Neural cell (in vitro differentiated cells): ENCODE measurements around the gene TLR8. TPM values are rescaled to one million over a fixed set of nuclear protein-coding genes. Genes with fewer than 3 reads are reported as not detected.

ENCODE experiments used
- H2AFZ ChIP-seq: fragments of 200-600, 300-800 bp; sonication (generic), shearing (Covaris generic); 2 replicates; pipeline ENCODE4 v1.6.0; 2014; ENCODE audit warnings: low read depth, mild to moderate bottlenecking, antibody characterized with exemption, low read length, moderate library complexity
- H3F3A ChIP-seq: fragments of 200-600 bp; shearing (Covaris generic); 2 replicates; pipeline ENCODE4 v1.6.1; 2016; ENCODE audit warnings: mild to moderate bottlenecking, moderate library complexity, mixed read lengths, antibody characterized with exemption, low read length; ENCODE audit not compliant: insufficient read depth, poor library complexity, severe bottlenecking
- H3K27ac ChIP-seq: fragments of 200-600, 300-800 bp; sonication (generic), shearing (Covaris generic); 2 replicates; pipeline ENCODE4 v1.5.1; 2014; ENCODE audit warnings: mild to moderate bottlenecking, low read length, moderate library complexity
- H3K27me3 ChIP-seq: fragments of 300-800, 200-600 bp; sonication (generic), shearing (Covaris generic); 2 replicates; pipeline ENCODE4 v1.6.0; 2014; ENCODE audit warnings: mild to moderate bottlenecking, low read depth, low read length, moderate library complexity; ENCODE audit not compliant: insufficient read depth
- H3K36me3 ChIP-seq: fragments of 300-800, 200-600 bp; sonication (generic), shearing (Covaris generic); 2 replicates; pipeline ENCODE4 v1.5.1; 2014; ENCODE audit warnings: mild to moderate bottlenecking, antibody characterized with exemption, low read length, moderate library complexity; ENCODE audit not compliant: insufficient read depth
- H3K4me2 ChIP-seq: fragments of 300-800, 200-600 bp; sonication (generic), shearing (Covaris generic); 2 replicates; pipeline ENCODE4 v1.6.0; 2014; ENCODE audit warnings: mild to moderate bottlenecking, low read length
- H3K4me3 ChIP-seq: fragments of 300-800, 200-600 bp; sonication (generic), shearing (Covaris generic); 2 replicates; pipeline ENCODE4 v1.5.1; 2014; ENCODE audit warnings: mild to moderate bottlenecking, low read length, moderate library complexity
- H3K79me2 ChIP-seq: fragments of 200-600 bp; shearing (Covaris generic); replicated peaks from 2 replicates; pipeline ENCODE4 v1.6.0; 2014; ENCODE audit warnings: mild to moderate bottlenecking, low read length, moderate library complexity; ENCODE audit not compliant: insufficient read depth
- H3K9ac ChIP-seq: fragments of 300-800, 200-600 bp; sonication (generic), shearing (Covaris generic); 2 replicates; pipeline ENCODE4 v1.6.1; 2016; ENCODE audit warnings: mild to moderate bottlenecking, low read length, mixed read lengths
- H3K9me2 ChIP-seq: fragments of 200-600 bp; shearing (Covaris generic); 2 replicates; pipeline ENCODE4 v1.6.1; 2016; ENCODE audit warnings: mild to moderate bottlenecking, low read length, mixed read lengths; ENCODE audit not compliant: insufficient read depth
- H3K9me3 ChIP-seq: fragments of 200-600, 300-800 bp; sonication (generic), shearing (Covaris generic); 2 replicates; pipeline ENCODE4 v1.6.1; 2016; ENCODE audit warnings: mild to moderate bottlenecking, mixed run types, low read length, moderate library complexity, mixed read lengths
- H4K20me1 ChIP-seq: fragments of 200-600 bp; shearing (Covaris generic); 2 replicates; pipeline ENCODE4 v1.6.1; 2016; ENCODE audit warnings: mild to moderate bottlenecking, mixed run types; ENCODE audit not compliant: insufficient read depth
- EP300 ChIP-seq: fragments of 450-650 bp; conservative IDR thresholded peaks from 2 replicates; pipeline ENCODE4 v1.6.1; 2014; ENCODE audit warnings: antibody characterized with exemption, mild to moderate bottlenecking, moderate library complexity; ENCODE audit not compliant: poor library complexity, severe bottlenecking
- EZH2 ChIP-seq: fragments of 200-600, 300-800 bp; shearing (Covaris generic), sonication (generic); IDR thresholded peaks from 2 replicates; pipeline ENCODE4 v1.6.1; 2014; ENCODE audit warnings: antibody characterized with exemption, low read length, borderline replicate concordance, mild to moderate bottlenecking; ENCODE audit not compliant: insufficient read depth, poor library complexity, severe bottlenecking
- MXI1 ChIP-seq: fragments of 450-650 bp; conservative IDR thresholded peaks from 2 replicates; pipeline ENCODE4 v1.6.1; 2014; ENCODE audit warnings: antibody characterized with exemption, mild to moderate bottlenecking; ENCODE audit not compliant: poor library complexity, severe bottlenecking
- POLR2AphosphoS5 ChIP-seq: IDR thresholded peaks from 2 replicates; pipeline ENCODE4 v1.6.1; 2012
- RAD21 ChIP-seq: fragments of 450-650 bp; conservative IDR thresholded peaks from 2 replicates; pipeline ENCODE4 v1.6.1; 2014; ENCODE audit warnings: antibody characterized with exemption, mild to moderate bottlenecking, moderate library complexity
- SMC3 ChIP-seq: fragments of 450-650 bp; conservative IDR thresholded peaks from 2 replicates; pipeline ENCODE4 v1.6.1; 2014; ENCODE audit warnings: antibody characterized with exemption, mild to moderate bottlenecking, moderate library complexity; ENCODE audit not compliant: poor library complexity
- TAF1 ChIP-seq: IDR thresholded peaks from 2 replicates; pipeline ENCODE4 v1.6.1; 2012; ENCODE audit warnings: low read depth
- polyA plus RNA-seq: library from polyadenylated mRNA; depleted of rRNA; stranded (reverse); fragments of >200 nt; gene quantifications from 2 replicates; pipeline ENCODE4 v1.2.3, GENCODE V29; 2014
- TF ChIP-seq, protein P1 (sequence below): IDR thresholded peaks from 2 replicates; pipeline ENCODE4 v1.6.1; 2012; ENCODE audit warnings: borderline replicate concordance
- TF ChIP-seq, protein P2 (sequence below): fragments of 450-650 bp; IDR thresholded peaks from 2 replicates; pipeline ENCODE4 v1.5.1; 2014; ENCODE audit warnings: antibody characterized with exemption, mild to moderate bottlenecking, moderate library complexity; ENCODE audit not compliant: poor library complexity, severe bottlenecking

Gene TLR8
- polyA plus RNA-seq, 1 donor from 2014 or later = not detected

DNA sequence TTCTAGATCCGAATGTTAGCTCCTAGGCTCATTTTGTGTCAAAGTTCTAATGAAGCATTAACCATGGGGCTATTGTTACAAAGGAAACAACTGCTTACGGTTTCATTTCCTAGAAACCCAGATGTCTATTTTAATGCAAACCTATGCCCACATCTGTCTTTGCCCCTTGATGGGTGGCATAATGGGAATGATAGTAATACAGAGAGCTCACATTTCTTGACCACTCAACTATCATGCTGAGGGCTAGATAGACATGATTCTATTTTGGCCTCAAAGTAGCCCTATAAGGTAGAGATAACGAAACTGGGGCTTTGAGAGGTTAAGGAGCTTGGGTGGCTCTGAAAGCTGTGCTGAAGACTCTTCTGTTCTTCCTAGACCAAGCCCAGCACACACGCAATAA lies 37.7 kb upstream of the TLR8 start:
- TF ChIP-seq RAD21 = no peak
- no peaks in the 10 kb centered on the region for H4K20me1 ChIP-seq
- H2AFZ ChIP-seq = no peak overlapping the region
- H3K9ac ChIP-seq = no peak overlapping the region
- no peak overlapping the region for H3K4me2 ChIP-seq
- no peaks in the 10 kb centered on the region for H3K79me2 ChIP-seq
- H3K9me3 ChIP-seq = no peaks in the 10 kb centered on the region
- no peaks in the 10 kb centered on the region for H3K36me3 ChIP-seq
- no peaks in the 10 kb centered on the region for H3K9me2 ChIP-seq
- H3K4me3 ChIP-seq = no peak overlapping the region
- no peaks in the 10 kb centered on the region for H3F3A ChIP-seq
- no peaks in the 10 kb centered on the region for H3K27me3 ChIP-seq
- no peak overlapping the region for H3K27ac ChIP-seq

DNA sequence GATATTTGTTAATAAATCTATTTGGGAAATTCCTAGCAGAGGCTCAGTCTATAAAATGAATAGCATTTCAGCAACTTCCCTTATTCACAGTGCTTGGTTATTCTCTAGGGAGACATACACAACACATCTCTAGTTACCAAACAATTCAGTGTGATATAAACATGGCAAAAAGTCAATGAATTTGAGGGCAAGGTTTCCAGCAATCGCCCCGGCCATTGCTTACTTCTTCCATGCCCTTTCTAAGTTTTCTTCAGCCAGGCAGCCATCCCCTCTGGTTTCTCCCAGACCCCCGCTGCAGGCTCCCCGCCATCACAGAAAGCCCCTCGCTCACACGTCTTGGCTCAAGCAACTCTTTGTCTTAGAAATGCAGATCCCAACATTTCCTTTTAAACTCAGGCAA lies 35.2 kb upstream of the TLR8 start:
- no peaks in the 10 kb centered on the region for H3K79me2 ChIP-seq
- H3K4me3 ChIP-seq = no peak overlapping the region
- H3K36me3 ChIP-seq = no peaks in the 10 kb centered on the region
- no peak overlapping the region for H3K9ac ChIP-seq
- no peak overlapping the region for H3K4me2 ChIP-seq
- H3K9me3 ChIP-seq = no peaks in the 10 kb centered on the region
- H2AFZ ChIP-seq = no peak overlapping the region
- TF ChIP-seq EZH2 (no peak), RAD21 (no peak), EP300 (no peak), POLR2AphosphoS5 (no peak), TAF1 (no peak), MXI1 (no peak), SMC3 (no peak)
- TF ChIP-seq, protein P1, sequence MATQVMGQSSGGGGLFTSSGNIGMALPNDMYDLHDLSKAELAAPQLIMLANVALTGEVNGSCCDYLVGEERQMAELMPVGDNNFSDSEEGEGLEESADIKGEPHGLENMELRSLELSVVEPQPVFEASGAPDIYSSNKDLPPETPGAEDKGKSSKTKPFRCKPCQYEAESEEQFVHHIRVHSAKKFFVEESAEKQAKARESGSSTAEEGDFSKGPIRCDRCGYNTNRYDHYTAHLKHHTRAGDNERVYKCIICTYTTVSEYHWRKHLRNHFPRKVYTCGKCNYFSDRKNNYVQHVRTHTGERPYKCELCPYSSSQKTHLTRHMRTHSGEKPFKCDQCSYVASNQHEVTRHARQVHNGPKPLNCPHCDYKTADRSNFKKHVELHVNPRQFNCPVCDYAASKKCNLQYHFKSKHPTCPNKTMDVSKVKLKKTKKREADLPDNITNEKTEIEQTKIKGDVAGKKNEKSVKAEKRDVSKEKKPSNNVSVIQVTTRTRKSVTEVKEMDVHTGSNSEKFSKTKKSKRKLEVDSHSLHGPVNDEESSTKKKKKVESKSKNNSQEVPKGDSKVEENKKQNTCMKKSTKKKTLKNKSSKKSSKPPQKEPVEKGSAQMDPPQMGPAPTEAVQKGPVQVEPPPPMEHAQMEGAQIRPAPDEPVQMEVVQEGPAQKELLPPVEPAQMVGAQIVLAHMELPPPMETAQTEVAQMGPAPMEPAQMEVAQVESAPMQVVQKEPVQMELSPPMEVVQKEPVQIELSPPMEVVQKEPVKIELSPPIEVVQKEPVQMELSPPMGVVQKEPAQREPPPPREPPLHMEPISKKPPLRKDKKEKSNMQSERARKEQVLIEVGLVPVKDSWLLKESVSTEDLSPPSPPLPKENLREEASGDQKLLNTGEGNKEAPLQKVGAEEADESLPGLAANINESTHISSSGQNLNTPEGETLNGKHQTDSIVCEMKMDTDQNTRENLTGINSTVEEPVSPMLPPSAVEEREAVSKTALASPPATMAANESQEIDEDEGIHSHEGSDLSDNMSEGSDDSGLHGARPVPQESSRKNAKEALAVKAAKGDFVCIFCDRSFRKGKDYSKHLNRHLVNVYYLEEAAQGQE = no peak
- TF ChIP-seq, protein P2, sequence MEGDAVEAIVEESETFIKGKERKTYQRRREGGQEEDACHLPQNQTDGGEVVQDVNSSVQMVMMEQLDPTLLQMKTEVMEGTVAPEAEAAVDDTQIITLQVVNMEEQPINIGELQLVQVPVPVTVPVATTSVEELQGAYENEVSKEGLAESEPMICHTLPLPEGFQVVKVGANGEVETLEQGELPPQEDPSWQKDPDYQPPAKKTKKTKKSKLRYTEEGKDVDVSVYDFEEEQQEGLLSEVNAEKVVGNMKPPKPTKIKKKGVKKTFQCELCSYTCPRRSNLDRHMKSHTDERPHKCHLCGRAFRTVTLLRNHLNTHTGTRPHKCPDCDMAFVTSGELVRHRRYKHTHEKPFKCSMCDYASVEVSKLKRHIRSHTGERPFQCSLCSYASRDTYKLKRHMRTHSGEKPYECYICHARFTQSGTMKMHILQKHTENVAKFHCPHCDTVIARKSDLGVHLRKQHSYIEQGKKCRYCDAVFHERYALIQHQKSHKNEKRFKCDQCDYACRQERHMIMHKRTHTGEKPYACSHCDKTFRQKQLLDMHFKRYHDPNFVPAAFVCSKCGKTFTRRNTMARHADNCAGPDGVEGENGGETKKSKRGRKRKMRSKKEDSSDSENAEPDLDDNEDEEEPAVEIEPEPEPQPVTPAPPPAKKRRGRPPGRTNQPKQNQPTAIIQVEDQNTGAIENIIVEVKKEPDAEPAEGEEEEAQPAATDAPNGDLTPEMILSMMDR = no peak
- H3K9me2 ChIP-seq = no peaks in the 10 kb centered on the region
- H3F3A ChIP-seq = no peaks in the 10 kb centered on the region
- H3K27ac ChIP-seq = no peak overlapping the region
- H3K27me3 ChIP-seq = no peaks in the 10 kb centered on the region
- no peaks in the 10 kb centered on the region for H4K20me1 ChIP-seq

DNA sequence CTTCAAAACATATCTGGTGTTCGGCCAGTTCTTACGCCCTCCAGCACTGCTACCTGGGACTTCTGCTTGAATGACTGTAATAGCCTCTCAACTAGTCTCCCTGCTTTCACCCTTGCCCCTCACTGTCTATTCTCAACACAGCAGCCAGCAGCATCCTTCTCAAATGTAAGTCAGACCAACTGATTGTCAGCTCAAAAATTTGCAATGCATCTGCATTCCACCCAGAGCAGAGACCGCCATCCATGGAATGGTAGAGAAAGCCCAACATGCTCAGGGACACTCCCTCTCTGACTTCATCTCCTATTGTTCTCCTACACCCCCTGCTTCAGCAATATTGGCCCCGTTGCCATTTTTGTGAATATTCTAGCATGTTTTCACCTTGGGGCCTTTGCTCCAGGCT lies 33.7 kb upstream of the TLR8 start:
- Histone ChIP-seq H3K27me3 (no peaks in the 10 kb centered on the region), H3K9ac (no peak overlapping the region), H3K4me2 (no peak overlapping the region), H3K9me2 (no peaks in the 10 kb centered on the region), H3F3A (no peaks in the 10 kb centered on the region), H3K4me3 (no peak overlapping the region), H3K36me3 (no peaks in the 10 kb centered on the region), H4K20me1 (no peaks in the 10 kb centered on the region), H3K79me2 (no peaks in the 10 kb centered on the region), H3K9me3 (no peaks in the 10 kb centered on the region), H2AFZ (no peak overlapping the region), H3K27ac (no peak overlapping the region)
- TF ChIP-seq EZH2 (no peak), SMC3 (no peak), TAF1 (no peak), EP300 (no peak), RAD21 (no peak), MXI1 (no peak), POLR2AphosphoS5 (no peak)
- TF ChIP-seq, protein P2 = no peak
- TF ChIP-seq, protein P1 = no peak
